ENCODE data around the gene COL4A3.

Gene COL4A3

GRCh38 chr2:227363756-227364155 lies 199.3 kb downstream of the COL4A3 start:
- Histone ChIP-seq H3K4me1 (ENCODE audit: control insufficient read depth, low read depth, low read length) (no peaks in the 10 kb centered on the region), H3K27me3 (ENCODE audit: control insufficient read depth, insufficient read depth, low read length) (no peaks in the 10 kb centered on the region), H3K9me3 (ENCODE audit: control insufficient read depth, low read depth, low read length) (no peaks in the 10 kb centered on the region), H3K9ac (ENCODE audit: low read length) (no peak overlapping the region), H3K36me3 (ENCODE audit: control insufficient read depth, low read depth, low read length) (peaks cover 15% of the 10 kb centered on the region), H3K27ac (ENCODE audit: low read length) (no peak overlapping the region), H3K4me3 (ENCODE audit: low read length) (no peak overlapping the region)

Measured in iPS-18a (cell line).